Astrocyte of the cerebellum (primary cell): ENCODE data around the gene FRMD5.

Source experiments
- DNase-seq: peaks from one replicate; pipeline ENCODE4 v3.0.0-alpha.2; 2011; ENCODE audit warnings: low read depth
- H3K4me3 ChIP-seq: 2 replicates; pipeline ENCODE4 v1.5.1; 2011; ENCODE audit warnings: mild to moderate bottlenecking, low read depth, low read length, moderate library complexity
- in situ Hi-C: cut with HindIII; loops from 2 replicates; pipeline ENCODE4 v1.10.0; 2017; ENCODE audit warnings: low sequenced_read_pairs
- TF ChIP-seq, protein P1 (sequence below): IDR thresholded peaks from 2 replicates; pipeline ENCODE4 v1.5.1; 2012; ENCODE audit warnings: low read length, low read depth, moderate library complexity, mild to moderate bottlenecking; ENCODE audit errors: missing control alignments

Gene FRMD5

GRCh38 chr15:44137750-44138149 is 57.3 kb downstream of the FRMD5 start:
- TF ChIP-seq, protein P1, sequence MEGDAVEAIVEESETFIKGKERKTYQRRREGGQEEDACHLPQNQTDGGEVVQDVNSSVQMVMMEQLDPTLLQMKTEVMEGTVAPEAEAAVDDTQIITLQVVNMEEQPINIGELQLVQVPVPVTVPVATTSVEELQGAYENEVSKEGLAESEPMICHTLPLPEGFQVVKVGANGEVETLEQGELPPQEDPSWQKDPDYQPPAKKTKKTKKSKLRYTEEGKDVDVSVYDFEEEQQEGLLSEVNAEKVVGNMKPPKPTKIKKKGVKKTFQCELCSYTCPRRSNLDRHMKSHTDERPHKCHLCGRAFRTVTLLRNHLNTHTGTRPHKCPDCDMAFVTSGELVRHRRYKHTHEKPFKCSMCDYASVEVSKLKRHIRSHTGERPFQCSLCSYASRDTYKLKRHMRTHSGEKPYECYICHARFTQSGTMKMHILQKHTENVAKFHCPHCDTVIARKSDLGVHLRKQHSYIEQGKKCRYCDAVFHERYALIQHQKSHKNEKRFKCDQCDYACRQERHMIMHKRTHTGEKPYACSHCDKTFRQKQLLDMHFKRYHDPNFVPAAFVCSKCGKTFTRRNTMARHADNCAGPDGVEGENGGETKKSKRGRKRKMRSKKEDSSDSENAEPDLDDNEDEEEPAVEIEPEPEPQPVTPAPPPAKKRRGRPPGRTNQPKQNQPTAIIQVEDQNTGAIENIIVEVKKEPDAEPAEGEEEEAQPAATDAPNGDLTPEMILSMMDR, result no peak
- in situ Hi-C loops, result no loop called here
- no peak for DNase-seq
- H3K4me3 ChIP-seq, result no peak overlapping the region

- in situ Hi-C loops, result no loop called here
- H3K4me3 ChIP-seq, result no peak overlapping the region
- DNase-seq, result no peak
- TF ChIP-seq, protein P1, result no peak
Observed at GRCh38 chr15:44136991-44137477, 58.0 kb downstream of the FRMD5 start.

DNA sequence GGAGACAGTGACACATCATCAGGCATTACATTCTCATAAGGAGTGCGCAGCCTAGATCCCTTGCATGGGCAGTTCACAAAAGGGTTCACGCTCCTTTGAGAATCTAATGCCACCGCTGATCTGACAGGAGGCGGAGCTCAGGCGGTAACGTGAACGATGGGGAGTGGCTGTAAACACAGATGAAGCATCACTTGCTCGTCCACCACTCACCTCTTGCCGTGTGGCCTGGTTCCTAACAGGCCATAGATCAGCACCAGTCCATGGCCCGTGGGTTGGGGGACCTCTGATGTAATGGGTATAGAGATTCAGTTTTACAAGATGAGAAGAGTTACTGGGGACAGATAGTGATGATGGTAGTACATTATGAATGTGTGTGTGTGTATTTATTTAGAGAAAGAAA is 63.0 kb downstream of the FRMD5 start:
- DNase-seq, result no peak
- TF ChIP-seq, protein P1, result no peak
- H3K4me3 ChIP-seq, result no peak overlapping the region
- in situ Hi-C loops, result no loop called here

GRCh38 chr15:44130778-44131177 is 64.3 kb downstream of the FRMD5 start:
- no peak overlapping the region for H3K4me3 ChIP-seq
- in situ Hi-C loops, result no loop called here
- DNase-seq, result no peak
- TF ChIP-seq, protein P1, result no peak

GRCh38 chr15:44129911-44130310 is 65.2 kb downstream of the FRMD5 start:
- no peak overlapping the region for H3K4me3 ChIP-seq
- no peak for DNase-seq
- in situ Hi-C loops, result no loop called here
- TF ChIP-seq, protein P1, result no peak

- H3K4me3 ChIP-seq, result no peak overlapping the region
- in situ Hi-C loops, result no loop called here
- no peak for DNase-seq
- TF ChIP-seq, protein P1, result no peak
Observed at GRCh38 chr15:44128443-44128842, 66.6 kb downstream of the FRMD5 start.

DNA sequence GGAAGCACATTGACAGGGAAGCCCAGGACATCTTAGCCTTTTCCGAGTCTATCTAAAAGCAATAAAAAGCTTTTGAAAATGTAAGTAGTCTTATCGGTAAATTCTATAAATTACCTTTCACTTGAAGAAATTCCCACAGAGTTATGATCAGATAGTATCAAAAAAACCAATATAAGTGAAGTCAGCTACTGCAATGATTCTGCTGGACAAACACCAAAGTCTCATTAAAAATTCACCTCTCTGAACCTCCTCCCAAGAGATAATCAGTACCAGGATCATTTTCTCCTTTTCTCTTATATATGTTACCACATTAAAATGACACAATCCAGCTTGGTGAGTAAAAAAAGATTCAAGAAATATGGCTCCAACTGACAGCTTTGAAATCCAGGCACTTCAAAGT is 69.2 kb downstream of the FRMD5 start:
- no peak for DNase-seq
- no peak overlapping the region for H3K4me3 ChIP-seq
- TF ChIP-seq, protein P1, result no peak
- in situ Hi-C loops, result no loop called here
